IMR-90 (cell line): Measurements from ENCODE around the gene TMEM212. TPM values are rescaled to one million over a fixed set of nuclear protein-coding genes. Genes with fewer than 3 reads are reported as not detected.

Experiments used
- ATAC-seq: fragments of 200-7000 bp; cut with Tn5 transposase; 2 replicates; pipeline ENCODE4 v1.9.1; 2020; ENCODE audit warnings: low read depth, mild to moderate bottlenecking, moderate library complexity
- BruUV-seq: library from RNA; stranded (reverse); fragments of 400-500 nt; replicated peaks from 2 replicates; lab custom pipeline; 2021; lab: Mats Ljungman, UMichigan
- CTCF ChIA-PET: fragments of 300-600 bp; formaldehyde crosslinking; extraction: SDS; loops from one replicate; lab custom pipeline; 2021; ENCODE audit warnings: antibody characterized with exemption; lab: Yijun Ruan, JAX
- POLR2A ChIA-PET: fragments of 300-600 bp; sonication (Branson Sonifier 250); formaldehyde crosslinking; loops from one replicate; lab custom pipeline; 2022; ENCODE audit warnings: antibody characterized with exemption; ENCODE audit not compliant: unreplicated experiment; lab: Charles Lee
- DNase-seq: peaks from one replicate; pipeline ENCODE4 v3.0.0; 2013
- H2AFZ ChIP-seq: replicated peaks from 2 replicates; pipeline ENCODE3; 2013; ENCODE audit warnings: low read length, mild to moderate bottlenecking; ENCODE audit not compliant: poor library complexity
- H2AK5ac ChIP-seq: 2 replicates; pipeline ENCODE4 v1.6.1; 2013; ENCODE audit warnings: low read depth, low read length, inconsistent platforms
- H2AK9ac ChIP-seq: replicated peaks from 2 replicates; pipeline ENCODE3; 2013; ENCODE audit warnings: mild to moderate bottlenecking, low read depth, low read length, moderate library complexity; ENCODE audit not compliant: poor library complexity
- H2BK120ac ChIP-seq: 2 replicates; pipeline ENCODE4 v1.6.1; 2013; ENCODE audit warnings: low read depth, low read length, inconsistent platforms
- H2BK15ac ChIP-seq: 3 replicates; pipeline ENCODE4 v1.6.1; 2013; ENCODE audit warnings: low read depth, low read length, inconsistent platforms
- H2BK20ac ChIP-seq: 2 replicates; pipeline ENCODE4 v1.6.1; 2013; ENCODE audit warnings: low read depth, mild to moderate bottlenecking, inconsistent platforms, low read length, moderate library complexity
- H2BK5ac ChIP-seq: 2 replicates; pipeline ENCODE4 v1.6.1; 2013; ENCODE audit warnings: mild to moderate bottlenecking, low read depth, low read length, inconsistent platforms; ENCODE audit not compliant: poor library complexity, severe bottlenecking
- H3K14ac ChIP-seq: replicated peaks from 2 replicates; pipeline ENCODE4 v1.6.1; 2013; ENCODE audit warnings: low read depth, low read length, inconsistent platforms
- H3K18ac ChIP-seq: 2 replicates; pipeline ENCODE4 v1.6.1; 2013; ENCODE audit warnings: low read depth, low read length, control low read depth
- H3K23ac ChIP-seq: 2 replicates; pipeline ENCODE4 v1.6.1; 2013; ENCODE audit warnings: low read depth, low read length, inconsistent platforms
- H3K27ac ChIP-seq: 2 replicates; pipeline ENCODE4 v1.5.1; 2013; ENCODE audit warnings: mild to moderate bottlenecking, control low read depth, low read length; ENCODE audit not compliant: insufficient read depth
- H3K27me3 ChIP-seq: 2 replicates; pipeline ENCODE4 v1.6.1; 2013; ENCODE audit warnings: low read length; ENCODE audit not compliant: control insufficient read depth, insufficient read depth
- H3K36me3 ChIP-seq: 2 replicates; pipeline ENCODE4 v1.6.1; 2013; ENCODE audit warnings: low read length, mixed read lengths; ENCODE audit not compliant: control insufficient read depth, insufficient read depth
- H3K4ac ChIP-seq: 2 replicates; pipeline ENCODE4 v1.6.1; 2013; ENCODE audit warnings: low read depth, low read length, inconsistent platforms
- H3K4me1 ChIP-seq: 2 replicates; pipeline ENCODE4 v1.6.1; 2013; ENCODE audit warnings: low read length, mixed read lengths; ENCODE audit not compliant: control insufficient read depth, insufficient read depth
- H3K4me2 ChIP-seq: 2 replicates; pipeline ENCODE4 v1.6.1; 2013; ENCODE audit warnings: low read depth, mild to moderate bottlenecking, control low read depth, low read length, moderate library complexity
- H3K4me3 ChIP-seq: 2 replicates; pipeline ENCODE4 v1.5.1; 2013; ENCODE audit warnings: low read depth, mild to moderate bottlenecking, control low read depth, low read length, moderate library complexity; ENCODE audit not compliant: insufficient read depth
- H3K56ac ChIP-seq: 2 replicates; pipeline ENCODE4 v1.6.1; 2013; ENCODE audit warnings: low read length, inconsistent platforms; ENCODE audit not compliant: insufficient read depth; ENCODE audit errors: extremely low read depth
- H3K79me1 ChIP-seq, 2 experiments: 2 replicates each; pipeline ENCODE4 v1.6.1; 2013; ENCODE audit warnings: low read length in 2 of 2, inconsistent platforms in 1 of 2, low read depth in 1 of 2
- H3K9ac ChIP-seq: 2 replicates; pipeline ENCODE4 v1.6.1; 2013; ENCODE audit warnings: low read depth, low read length, control low read depth
- H3K9me1 ChIP-seq: 2 replicates; pipeline ENCODE4 v1.6.1; 2013; ENCODE audit warnings: low read length, inconsistent platforms; ENCODE audit not compliant: insufficient read depth
- H3K9me3 ChIP-seq: 2 replicates; pipeline ENCODE4 v1.6.1; 2013; ENCODE audit warnings: low read length; ENCODE audit not compliant: control insufficient read depth, insufficient read depth
- H4K20me1 ChIP-seq: 2 replicates; pipeline ENCODE4 v1.6.1; 2013; ENCODE audit warnings: low read length, inconsistent platforms; ENCODE audit not compliant: insufficient read depth
- H4K5ac ChIP-seq: 2 replicates; pipeline ENCODE4 v1.6.1; 2013; ENCODE audit warnings: mild to moderate bottlenecking, low read depth, low read length, control low read depth
- H4K8ac ChIP-seq, 2 experiments: 2 replicates each; pipeline ENCODE4 v1.6.1; 2013; ENCODE audit warnings: low read depth in 2 of 2, low read length in 2 of 2, control low read depth in 1 of 2, inconsistent platforms in 1 of 2
- H4K91ac ChIP-seq: 2 replicates; pipeline ENCODE4 v1.6.1; 2013; ENCODE audit warnings: low read depth, low read length, inconsistent platforms; ENCODE audit not compliant: insufficient read depth
- POLR2A ChIP-seq: IDR thresholded peaks from 2 replicates; pipeline ENCODE4 v1.6.1; 2012; ENCODE audit warnings: mild to moderate bottlenecking, low read depth, low read length
- RAD21 ChIP-seq: IDR thresholded peaks from 2 replicates; pipeline ENCODE4 v1.6.1; 2012; ENCODE audit warnings: low read length, improper control_type of control experiment
- SMC3 ChIP-seq: fragments of 150-350 bp; IDR thresholded peaks from 2 replicates; pipeline ENCODE4 v1.6.1; 2016; ENCODE audit warnings: low read depth, mild to moderate bottlenecking, antibody characterized with exemption, low read length, moderate library complexity
- WGBS, 2 experiments: methylation state at CpG; one replicate each; pipeline versions ENCODE4 v1.1.5 to v1.1.7; 2013; ENCODE audit warnings: missing lambda C conversion rate in 2 of 2; ENCODE audit not compliant: insufficient read length in 1 of 2; ENCODE audit errors: extremely low coverage in 2 of 2; 5-methylcytosine and 5-hydroxymethylcytosine counted together
- dilution Hi-C: fragments of 300-500 bp; cut with HindIII; formaldehyde crosslinking; loops from one replicate; pipeline ENCODE4 v1.14.3; 2018; ENCODE audit warnings: low sequenced_read_pairs; ENCODE audit not compliant: unreplicated experiment
- in situ Hi-C: fragments of 300-500 bp; cut with MboI; formaldehyde crosslinking; loops from 3 replicates; pipeline ENCODE4 v1.14.3; 2019; ENCODE audit warnings: low sequenced_read_pairs, inconsistent platforms, mixed read lengths
- intact Hi-C: fragments of 100-400 bp; cut with micrococcal nuclease; formaldehyde crosslinking; loops from 2 replicates; pipeline ENCODE4 v1.10.0; 2022
- polyA plus RNA-seq, 3 experiments: library from polyadenylated mRNA; depleted of rRNA; stranded (reverse); fragments of >200 nt; gene quantifications; 2 replicates each; pipeline ENCODE4 v1.2.3, GENCODE V29; 2012; ENCODE audit warnings: low replicate concordance in 1 of 3
- total RNA-seq: library from RNA; depleted of rRNA; stranded (reverse); fragments of >200 nt; gene quantifications from 2 replicates; pipeline ENCODE4 v1.2.3, GENCODE V29; 2012
- TF ChIP-seq, protein P1 (sequence below): fragments of 150-350 bp; IDR thresholded peaks from 2 replicates; pipeline ENCODE4 v1.6.1; 2017; ENCODE audit warnings: mild to moderate bottlenecking, antibody characterized with exemption, low read length, low read depth

TMEM212 gene
- total and polyA plus RNA-seq, 2 of the 4 experiments (the other 2 are of a cell fraction): not detected

DNA sequence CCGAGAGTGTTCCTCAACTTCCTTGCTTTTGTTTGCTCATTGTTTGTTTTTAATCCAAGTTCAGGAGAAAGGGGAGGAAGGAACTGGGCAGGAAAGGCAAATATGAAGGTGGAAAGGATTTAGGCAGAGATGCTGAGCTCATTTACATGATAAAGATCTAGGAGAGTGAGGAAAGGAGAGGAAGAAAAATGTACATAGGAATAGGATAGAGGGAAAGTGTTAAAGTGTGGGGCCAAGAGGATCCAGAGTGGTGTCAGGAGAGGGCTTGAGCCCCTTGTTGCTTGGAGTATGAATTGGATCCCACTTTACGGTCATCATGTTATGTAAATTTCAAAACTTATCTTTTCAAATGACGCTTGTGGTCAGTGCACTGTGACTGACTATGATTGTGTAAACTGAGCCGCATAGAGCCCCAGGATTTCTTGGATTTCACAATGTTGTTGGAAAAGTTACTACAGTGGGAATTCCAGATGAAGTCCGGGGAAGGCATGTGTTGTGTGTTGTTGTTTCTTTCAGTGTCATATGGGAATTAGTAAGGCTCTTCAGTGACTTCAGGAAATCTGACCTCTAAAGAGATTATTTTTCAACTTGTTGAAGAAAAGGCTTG is 17.8 kb upstream of the TMEM212 start (continued):
- TF ChIP-seq, protein P1, sequence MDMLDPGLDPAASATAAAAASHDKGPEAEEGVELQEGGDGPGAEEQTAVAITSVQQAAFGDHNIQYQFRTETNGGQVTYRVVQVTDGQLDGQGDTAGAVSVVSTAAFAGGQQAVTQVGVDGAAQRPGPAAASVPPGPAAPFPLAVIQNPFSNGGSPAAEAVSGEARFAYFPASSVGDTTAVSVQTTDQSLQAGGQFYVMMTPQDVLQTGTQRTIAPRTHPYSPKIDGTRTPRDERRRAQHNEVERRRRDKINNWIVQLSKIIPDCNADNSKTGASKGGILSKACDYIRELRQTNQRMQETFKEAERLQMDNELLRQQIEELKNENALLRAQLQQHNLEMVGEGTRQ: no peak
- no peak for TF ChIP-seq POLR2A

DNA sequence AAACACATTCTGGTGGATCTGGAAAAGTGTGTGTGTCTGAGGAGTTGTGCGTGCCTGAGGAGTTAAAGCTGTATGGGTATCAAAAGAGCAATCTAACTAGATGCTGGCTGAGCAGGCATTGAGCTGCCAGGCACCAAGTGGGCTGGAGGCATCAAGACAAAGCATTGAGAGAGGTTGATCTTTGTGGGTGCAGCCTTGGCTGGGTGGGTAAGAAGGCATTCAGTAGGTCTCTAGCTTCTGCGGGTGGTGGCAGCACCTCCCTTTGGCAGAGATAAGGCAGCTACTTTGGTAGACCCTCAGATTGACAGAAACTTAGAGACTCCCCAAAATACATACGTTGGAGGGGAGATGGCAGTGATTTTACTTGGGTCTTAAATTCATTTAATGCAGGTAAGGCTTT is 15.8 kb upstream of the TMEM212 start:
- no peak overlapping the region for H2AK9ac ChIP-seq
- H2AK5ac ChIP-seq: peak overlapping the region; percentile 59
- dilution Hi-C loops: no loop called here
- no peak overlapping the region for H3K4me2 ChIP-seq
- in situ Hi-C loops: no loop called here
- DNase-seq: no peak
- no peaks in the 10 kb centered on the region for H3K79me1 ChIP-seq
- H3K9ac ChIP-seq: no peak overlapping the region
- no peak overlapping the region for H2BK5ac ChIP-seq
- CTCF ChIA-PET: interaction anchor here (0.8 kb wide), 1 partner anchor 180 kb away, joined by 3 read pairs; no protein-coding TSS in a partner anchor
- no peaks in the 10 kb centered on the region for H3K36me3 ChIP-seq
- H4K91ac ChIP-seq: peak overlapping the region; percentile 39; the same call in 1 of the 2 replicates
- H3K27ac ChIP-seq: no peak overlapping the region
- no peak overlapping the region for H3K4me3 ChIP-seq
- no peak for TF ChIP-seq RAD21
- TF ChIP-seq SMC3: no peak
- no TSS peak for BruUV-seq
- intact Hi-C loops: no loop called here
- no peak overlapping the region for H3K14ac ChIP-seq
- no peaks in the 10 kb centered on the region for H4K20me1 ChIP-seq
- POLR2A ChIA-PET: no interaction called here
- H2AFZ ChIP-seq: no peak overlapping the region
- peaks cover 14% of the 10 kb centered on the region for H3K4me1 ChIP-seq
- peak overlapping the region; percentile 55; the same call in 1 of the 2 replicates for H2BK20ac ChIP-seq
- H2BK15ac ChIP-seq: 0 out of 3 replicates have a peak overlapping the region, but pooled peaks have one; percentile 21
- ATAC-seq: no peak
- 0 out of 2 replicates have a peak overlapping the region, but pooled peaks have one; percentile 5 for H3K4ac ChIP-seq
- no peak overlapping the region for H3K56ac ChIP-seq
- H3K18ac ChIP-seq: peak overlapping the region; percentile 13
- 100% methylated on average over 1 of the region's 3 CpGs; no CpG with 5 or more reads in 1 of the 2 experiments for WGBS, 2 experiments
- no peak overlapping the region for H4K5ac ChIP-seq
- peak overlapping the region; percentile 32; the same call in 1 of the 2 replicates for H2BK120ac ChIP-seq
- no peak overlapping the region for H3K23ac ChIP-seq
- H4K8ac ChIP-seq: no peak overlapping the region
- H3K27me3 ChIP-seq: no peaks in the 10 kb centered on the region
- peaks cover 4% of the 10 kb centered on the region; the same call in 1 of the 2 replicates for H3K9me1 ChIP-seq
- H3K9me3 ChIP-seq: no peaks in the 10 kb centered on the region
